ENCODE data around the gene MIDN.

The MIDN gene

DNA sequence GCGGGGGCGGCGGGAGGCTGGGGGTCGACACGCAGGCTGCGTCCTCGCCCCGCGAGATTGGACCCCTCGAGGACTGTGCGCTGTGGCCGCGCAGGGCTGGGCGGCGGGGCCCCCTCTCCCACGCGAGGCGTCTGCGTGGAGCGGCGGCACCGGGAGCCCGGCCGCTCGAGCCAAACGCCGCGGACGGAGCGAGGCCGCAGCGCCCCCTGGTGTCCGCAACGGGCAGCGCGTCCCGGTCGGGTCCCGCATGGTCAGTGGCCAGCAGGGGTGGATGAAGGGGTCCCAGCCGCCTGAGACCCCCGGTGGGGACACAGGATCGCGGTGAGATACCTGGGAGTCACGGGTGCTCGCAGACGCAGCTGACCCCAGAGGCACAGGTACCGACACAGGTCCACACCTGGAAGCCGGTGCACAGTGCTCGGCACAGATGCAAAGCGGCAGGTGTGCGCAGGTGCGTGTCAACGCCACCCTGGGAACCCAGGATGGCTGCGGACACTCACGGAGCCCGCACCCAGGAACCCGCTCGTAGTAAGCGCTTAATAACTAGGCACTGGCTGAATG lies 18.6 kb downstream of the MIDN start:
- H3K4me3 ChIP-seq (ENCODE audit: low read depth, low read length): peak overlapping the region; percentile 56
- DNase-seq (ENCODE audit: low read depth): no peak

DNA sequence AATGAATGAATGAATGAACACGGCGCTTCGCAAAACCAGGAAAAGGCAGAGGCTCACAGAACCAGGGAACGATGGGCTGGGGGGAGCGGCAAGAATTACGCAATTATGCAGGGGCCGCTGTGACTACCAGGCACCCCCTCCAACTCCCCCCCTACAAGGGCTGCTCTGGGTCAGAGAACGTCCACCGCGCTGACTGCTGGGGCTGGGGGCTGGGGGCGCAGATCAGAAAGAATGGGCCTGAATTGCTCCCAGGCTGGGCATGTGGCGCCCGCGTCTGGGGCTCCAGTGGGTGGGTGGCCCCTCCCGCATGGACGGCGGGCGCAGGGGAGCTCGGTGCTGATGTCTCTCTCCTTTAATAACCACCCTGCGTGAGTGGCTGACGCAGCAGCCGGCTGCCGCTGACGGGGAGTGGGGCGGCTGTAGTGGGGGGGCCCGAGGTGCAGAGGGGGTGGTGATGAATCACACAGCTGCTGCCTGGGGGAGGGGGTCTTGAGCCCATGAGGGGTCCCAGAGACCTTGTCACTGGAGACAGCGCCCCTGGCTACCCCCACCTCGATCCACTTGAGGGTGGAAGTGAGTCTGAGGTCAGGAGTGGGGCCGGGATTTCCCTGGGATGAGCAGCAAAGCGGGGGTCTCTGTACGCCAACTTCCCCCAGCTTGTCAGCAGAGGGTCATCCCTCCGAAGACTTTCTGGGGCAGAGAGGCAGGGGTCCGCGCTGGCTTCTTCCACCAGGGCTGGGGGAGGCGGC lies 19.3 kb downstream of the MIDN start:
- H3K4me3 ChIP-seq (ENCODE audit: low read depth, low read length): peak overlapping the region; percentile 56
- no peak for DNase-seq (ENCODE audit: low read depth)

DNA sequence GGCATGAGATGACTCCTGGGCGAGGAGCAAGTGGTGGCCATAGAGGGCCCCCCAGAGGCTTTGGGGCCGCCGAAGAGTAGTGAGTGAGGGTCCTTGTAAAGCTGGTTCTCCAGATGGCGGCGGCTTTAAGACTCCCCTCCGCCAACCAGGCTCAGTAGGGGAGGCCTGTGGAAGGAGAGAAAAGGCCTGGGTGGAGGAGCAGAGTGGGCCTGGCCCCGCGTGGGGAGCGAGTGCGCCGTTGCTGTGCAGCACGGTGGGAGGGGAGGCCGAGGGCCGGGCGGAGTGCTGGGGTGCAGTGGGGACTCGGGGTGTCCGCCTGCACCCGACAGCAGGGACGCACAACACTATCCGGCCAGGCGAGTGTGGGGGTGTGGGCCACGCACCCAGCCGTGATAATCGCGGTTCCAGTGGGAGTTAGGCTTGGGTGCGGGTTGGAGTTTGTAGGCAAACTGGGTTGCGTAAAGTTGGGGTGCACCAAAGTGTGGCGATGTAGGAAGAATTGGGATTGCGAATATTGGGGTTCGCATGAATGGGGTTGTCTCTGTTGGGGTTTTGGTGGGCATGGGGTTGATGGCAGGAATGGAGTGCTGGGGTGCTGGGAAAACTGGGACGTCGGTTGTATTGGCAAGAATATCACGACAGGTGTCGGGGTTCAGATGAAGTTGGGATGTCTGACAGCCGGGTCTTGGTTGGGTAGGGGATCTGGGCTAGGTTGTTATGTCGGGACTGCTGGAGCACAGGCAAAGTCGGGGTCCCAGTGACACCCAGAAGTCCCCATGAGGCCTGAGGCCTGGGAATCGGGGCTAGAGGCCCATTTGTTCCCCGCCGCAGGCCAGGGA lies 20.1 kb downstream of the MIDN start:
- no peak overlapping the region for H3K4me3 ChIP-seq (ENCODE audit: low read depth, low read length)
- DNase-seq (ENCODE audit: low read depth): no peak

DNA sequence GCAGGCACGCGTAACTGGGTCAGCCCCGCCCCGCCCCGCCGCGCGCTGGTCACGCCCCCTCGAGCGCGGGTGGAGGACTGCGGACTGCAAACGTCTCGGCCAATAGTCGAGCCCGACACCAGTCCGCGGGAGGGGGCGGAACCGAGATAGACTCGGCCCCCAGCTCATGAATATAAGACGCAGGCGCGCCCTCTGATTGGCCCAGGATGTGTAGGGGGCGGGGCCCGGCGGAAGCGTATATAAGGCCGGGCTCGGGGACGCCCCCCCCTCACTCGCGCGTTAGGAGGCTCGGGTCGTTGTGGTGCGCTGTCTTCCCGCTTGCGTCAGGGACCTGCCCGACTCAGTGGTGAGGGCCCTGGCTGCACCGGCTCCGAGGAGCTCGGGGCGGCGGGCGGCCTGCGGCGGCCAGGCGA lies 20.7 kb downstream of the MIDN start, which contains the start of gene CIRBP:
Gene CIRBP (plus strand): TSS at position 268 of the 413 bp plus-strand sequence. CDS start 1,602 bp downstream, outside the sequence.
- H3K4me3 ChIP-seq (ENCODE audit: low read depth, low read length): peak within 1 kb of the TSS; percentile 69
- peak; percentile 95 for DNase-seq (ENCODE audit: low read depth)

DNA sequence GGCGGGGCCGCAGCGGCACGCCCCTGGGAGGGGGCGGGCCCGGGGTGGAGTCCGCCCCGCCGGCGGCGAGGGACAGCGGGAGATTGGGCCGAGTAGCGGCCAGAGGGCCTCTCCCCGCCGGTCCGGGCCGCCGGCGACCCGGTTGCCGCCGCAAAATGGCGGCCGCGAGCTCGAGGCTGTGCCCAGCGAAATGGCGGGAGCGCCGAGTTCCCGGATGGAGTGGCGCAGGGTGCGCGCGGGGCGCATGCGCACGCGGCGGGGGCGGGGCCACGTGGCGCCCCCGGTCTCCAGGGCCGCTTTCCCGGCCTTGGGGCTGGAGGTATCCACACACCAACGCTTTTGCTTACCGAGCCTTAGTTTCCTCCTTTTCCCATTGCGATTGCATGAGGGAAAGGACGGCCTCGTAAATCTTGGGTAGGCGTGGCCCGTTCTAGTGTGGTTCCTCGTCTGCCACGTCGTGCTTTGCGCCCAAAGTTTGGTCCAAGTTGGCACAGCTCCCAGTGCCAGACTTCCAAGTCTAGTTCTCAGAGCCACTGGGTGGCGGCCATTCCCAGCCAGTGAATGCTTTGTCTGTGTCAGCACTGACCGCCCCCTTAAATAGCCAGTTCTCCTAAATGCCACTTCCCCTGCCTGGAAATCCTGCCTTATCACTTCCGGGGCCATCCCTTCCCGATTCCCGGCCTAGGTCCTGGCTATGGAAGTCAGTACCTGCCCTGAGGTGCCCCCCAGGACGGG lies 21.3 kb downstream of the MIDN start:
- H3K4me3 ChIP-seq (ENCODE audit: low read depth, low read length): peak overlapping the region; percentile 69
- DNase-seq (ENCODE audit: low read depth): peak; percentile 67

DNA sequence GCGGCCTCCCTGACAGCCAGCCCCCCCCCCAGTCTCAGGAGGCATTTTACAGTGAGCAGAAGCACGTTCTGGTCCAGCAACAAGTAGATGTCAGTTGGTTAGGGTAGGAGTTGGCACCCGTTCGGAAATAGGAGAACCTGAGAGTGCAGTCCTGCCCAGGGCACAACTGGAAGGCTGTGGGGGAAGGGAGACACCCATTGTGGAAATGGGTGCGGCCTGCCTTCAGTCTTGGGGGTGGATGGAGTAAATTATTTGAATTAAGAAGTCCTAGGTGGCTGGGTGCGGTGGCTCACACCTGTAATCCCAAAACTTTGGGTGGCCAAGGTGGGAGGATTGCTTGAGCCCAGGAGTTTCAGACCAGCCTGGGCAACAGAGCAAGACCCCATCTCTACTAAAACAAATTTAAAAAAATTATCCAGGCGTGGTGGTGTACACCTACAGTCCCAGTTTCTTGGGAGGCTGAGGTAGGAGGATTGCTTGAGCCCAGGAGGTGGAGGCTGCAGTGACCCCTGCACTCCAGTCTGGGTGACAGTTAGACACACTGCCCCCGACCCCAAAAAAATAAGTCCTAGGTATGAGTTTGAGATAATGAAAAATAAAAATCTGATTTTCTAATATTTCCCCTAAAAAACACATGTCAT lies 21.9 kb downstream of the MIDN start:
- DNase-seq (ENCODE audit: low read depth): no peak
- H3K4me3 ChIP-seq (ENCODE audit: low read depth, low read length): peak overlapping the region; percentile 69

DNA sequence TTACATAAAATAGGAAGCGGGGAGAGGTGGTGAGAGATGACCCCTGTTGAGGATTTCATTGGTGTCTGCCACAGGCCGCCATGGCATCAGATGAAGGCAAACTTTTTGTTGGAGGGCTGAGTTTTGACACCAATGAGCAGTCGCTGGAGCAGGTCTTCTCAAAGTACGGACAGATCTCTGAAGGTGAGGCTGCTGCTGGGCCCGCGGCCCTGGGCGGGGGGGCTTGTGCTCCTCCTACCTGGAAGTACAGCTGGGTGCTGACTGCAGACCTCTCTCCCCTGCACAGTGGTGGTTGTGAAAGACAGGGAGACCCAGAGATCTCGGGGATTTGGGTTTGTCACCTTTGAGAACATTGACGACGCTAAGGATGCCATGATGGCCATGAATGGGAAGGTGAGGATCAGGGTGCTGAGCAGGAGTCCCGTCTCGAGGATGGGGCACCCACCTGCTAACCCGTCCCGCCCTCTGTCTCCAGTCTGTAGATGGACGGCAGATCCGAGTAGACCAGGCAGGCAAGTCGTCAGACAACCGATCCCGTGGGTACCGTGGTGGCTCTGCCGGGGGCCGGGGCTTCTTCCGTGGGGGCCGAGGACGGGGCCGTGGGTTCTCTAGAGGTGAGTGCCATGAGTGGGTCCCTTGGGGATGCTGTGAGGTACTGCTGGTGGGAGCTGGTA lies 22.6 kb downstream of the MIDN start:
- no peak for DNase-seq (ENCODE audit: low read depth)
- H3K4me3 ChIP-seq (ENCODE audit: low read depth, low read length): peak overlapping the region; percentile 69

DNA sequence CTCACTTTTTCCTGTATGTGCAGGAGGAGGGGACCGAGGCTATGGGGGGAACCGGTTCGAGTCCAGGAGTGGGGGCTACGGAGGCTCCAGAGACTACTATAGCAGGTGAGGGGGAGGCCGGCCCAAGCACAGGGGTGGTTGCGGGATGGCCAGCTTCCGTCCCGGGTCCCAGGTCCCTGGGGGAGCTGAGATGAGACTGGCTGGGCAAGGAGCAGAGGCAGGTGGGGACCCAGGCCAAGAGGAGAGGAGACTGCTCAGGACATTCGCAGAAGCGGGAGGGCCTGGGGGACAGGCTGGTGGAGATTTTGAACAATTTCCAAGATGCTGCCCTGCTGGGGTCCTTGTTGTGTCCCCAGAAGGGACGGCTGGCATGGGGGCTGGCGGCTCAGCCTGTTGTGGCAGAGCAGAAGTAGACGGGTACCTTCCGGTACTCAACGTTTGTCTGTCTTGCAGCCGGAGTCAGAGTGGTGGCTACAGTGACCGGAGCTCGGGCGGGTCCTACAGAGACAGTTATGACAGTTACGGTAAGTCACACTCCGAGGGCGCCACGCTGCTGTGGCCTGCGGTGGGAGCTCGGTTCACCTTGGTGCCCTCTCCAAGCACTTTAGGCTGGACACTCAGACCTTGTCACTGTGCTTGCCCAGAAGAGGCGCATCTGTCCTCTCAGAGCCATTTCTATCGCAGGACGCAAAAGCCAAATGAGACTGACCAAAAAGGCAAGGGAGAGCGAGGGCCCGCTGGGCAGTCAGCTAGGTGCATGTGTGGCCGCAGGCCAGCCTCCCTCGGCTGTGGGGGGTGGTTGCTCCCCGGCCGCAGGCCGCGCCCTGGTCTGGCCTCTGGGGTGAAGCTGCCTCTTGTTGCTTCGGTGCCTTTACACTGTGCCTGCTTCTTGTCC lies 23.4 kb downstream of the MIDN start:
- no peak for DNase-seq (ENCODE audit: low read depth)
- no peak overlapping the region for H3K4me3 ChIP-seq (ENCODE audit: low read depth, low read length)

DNA sequence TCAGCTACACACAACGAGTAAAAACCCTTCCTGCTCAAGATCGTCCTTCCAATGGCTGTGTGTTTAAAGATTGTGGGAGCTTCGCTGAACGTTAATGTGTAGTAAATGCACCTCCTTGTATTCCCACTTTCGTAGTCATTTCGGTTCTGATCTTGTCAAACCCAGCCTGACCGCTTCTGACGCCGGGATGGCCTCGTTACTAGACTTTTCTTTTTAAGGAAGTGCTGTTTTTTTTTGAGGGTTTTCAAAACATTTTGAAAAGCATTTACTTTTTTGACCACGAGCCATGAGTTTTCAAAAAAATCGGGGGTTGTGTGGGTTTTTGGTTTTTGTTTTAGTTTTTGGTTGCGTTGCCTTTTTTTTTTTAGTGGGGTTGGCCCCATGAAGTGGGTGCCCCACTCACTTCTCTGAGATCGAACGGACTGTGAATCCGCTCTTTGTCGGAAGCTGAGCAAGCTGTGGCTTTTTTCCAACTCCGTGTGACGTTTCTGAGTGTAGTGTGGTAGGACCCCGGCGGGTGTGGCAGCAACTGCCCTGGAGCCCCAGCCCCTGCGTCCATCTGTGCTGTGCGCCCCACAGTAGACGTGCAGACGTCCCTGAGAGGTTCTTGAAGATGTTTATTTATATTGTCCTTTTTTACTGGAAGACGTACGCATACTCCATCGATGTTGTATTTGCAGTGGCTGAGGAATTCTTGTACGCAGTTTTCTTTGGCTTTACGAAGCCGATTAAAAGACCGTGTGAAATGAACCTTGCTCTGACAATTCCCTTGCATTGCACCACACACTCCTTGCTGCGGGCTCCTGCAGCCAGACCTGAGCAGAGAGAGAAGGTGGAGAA lies 24.3 kb downstream of the MIDN start:
- DNase-seq (ENCODE audit: low read depth): no peak
- H3K4me3 ChIP-seq (ENCODE audit: low read depth, low read length): no peak overlapping the region

DNA sequence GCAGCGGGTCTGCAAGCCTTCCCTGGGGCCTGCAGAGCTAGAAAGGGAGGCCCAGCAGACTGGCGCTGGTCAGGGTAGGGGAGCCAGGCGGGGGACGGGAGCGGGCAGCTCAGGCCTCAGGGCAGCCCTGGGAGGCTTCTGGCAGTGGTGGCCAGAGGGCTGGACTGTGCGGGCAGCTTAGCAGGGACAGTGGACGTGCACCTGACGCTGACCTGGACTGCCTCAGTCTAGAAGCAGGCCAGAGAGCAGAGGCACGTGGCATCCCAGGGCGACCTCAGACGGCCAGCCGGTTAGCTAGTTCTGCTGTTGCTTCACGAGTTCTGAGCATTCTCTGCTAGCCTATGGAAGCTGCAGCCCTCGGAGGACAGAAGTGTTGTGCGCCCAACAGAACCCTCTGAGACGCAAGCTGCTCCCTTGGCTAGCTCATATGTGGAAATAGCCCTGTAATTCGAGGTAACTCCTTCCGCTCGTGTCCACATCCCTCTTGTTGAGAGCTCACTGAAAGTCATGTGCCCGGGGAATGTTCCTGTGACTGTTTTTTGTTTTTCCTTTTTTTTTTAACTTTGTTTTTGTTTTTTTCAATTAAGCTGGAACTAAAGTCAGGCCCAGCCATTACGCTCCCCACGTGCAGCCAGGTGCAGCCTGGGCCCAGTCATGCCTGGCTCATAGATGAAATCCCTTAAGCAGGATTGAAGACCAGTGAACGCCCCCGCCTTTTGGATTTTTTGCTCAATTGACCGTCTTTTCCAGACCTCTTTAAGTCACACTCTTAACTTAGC lies 25.1 kb downstream of the MIDN start:
- no peak overlapping the region for H3K4me3 ChIP-seq (ENCODE audit: low read depth, low read length)

DNA sequence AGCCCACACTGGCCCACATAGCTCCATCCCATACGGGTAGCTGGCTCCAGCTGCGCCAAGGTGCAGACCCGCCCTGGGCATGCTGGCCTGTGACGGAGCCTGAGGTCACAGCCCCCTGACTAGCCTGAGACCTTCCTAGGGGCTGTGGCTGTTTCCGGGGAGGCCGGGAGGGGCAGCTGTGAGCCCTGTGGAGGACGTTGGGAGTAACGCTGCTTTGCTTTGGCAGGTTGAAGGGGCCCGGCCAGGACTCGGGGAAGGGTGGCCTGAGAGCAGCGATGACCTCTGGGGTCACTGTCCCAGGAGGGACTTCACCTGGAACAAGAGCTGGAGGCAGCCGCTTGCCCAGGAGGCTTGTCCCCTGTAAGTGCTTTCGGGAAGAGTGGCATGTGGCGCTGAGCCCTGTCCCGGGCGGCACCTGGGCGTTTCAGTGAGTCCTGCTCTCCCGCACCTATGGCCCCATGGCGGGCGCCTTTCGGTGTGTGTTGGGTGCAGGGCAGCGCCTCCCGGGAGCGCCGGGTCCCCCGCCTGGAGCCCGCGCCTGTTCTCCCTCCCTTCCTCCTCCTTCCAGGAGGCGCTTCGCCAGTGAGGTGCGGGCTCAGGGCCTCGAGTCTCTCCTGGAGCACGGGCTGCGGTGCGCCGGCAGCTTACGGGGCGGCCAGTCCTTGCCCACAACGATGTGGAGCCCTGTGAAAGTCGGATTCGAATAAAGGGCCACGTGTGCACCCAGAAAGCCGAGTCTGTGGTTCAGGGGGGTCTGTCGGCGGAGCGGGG lies 25.9 kb downstream of the MIDN start:
- peak overlapping the region; percentile 75 for H3K4me3 ChIP-seq (ENCODE audit: low read depth, low read length)
- DNase-seq (ENCODE audit: low read depth): no peak

More for the DNA sequence above, 25.1 kb downstream of the MIDN start:
- DNase-seq (ENCODE audit: low read depth): no peak

DNA sequence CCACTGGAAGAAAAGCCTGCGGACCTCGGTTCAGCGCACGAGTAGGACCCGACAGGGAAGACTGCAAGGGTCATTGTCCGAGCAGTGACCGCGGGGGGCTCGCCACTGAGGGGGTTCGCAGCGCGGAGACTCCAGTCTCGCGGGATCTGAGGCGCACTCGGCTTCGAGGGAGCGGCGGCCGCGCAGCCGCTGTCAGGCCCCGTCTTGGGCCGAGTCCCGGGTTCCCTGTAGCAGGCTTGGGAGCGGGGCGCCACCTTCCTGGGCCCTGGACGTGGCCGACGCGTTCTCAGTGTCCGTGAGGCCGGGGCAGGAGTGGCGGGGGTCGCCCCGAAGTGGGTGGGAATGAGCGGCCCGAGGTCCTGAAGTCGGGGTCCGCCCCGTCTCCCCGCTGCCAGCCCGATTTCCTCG lies 26.5 kb downstream of the MIDN start:
- DNase-seq (ENCODE audit: low read depth): no peak
- peak overlapping the region; percentile 75 for H3K4me3 ChIP-seq (ENCODE audit: low read depth, low read length)

DNA sequence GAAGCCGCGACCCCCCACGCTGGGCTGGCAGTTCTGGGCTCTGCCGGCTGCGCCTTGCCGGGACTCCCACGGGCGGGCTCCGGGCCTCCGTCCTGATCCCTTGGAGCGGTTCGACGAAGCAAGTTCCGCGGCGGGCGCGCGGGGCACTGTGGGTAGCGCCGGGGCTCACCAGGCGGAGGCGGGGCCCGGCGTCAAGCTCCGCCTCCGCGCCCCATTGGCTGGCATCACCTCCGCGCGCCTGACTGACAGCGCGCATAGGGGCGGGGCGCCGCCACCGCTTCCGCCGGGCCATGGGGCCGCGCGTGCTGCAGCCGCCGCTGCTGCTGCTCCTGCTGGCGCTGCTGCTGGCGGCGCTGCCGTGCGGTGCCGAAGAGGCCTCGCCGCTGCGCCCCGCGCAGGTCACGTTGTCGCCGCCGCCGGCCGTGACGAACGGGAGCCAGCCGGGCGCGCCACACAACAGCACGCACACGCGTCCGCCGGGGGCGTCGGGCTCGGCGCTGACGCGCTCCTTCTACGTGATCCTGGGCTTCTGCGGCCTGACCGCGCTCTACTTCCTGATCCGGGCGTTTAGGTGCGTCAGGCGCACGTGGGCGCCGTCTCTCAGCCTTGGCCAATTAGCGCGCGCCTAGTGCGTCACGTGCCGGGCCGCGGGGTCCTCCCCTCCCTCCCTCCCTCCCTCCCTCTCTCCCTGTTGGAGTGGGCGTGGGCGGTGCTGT lies 27.0 kb downstream of the MIDN start, which contains the start of gene FAM174C:
Gene FAM174C (plus strand): TSS at position 271 of the 716 bp plus-strand sequence. CDS start 20 bp downstream, at position 291.
- DNase-seq (ENCODE audit: low read depth): peak; percentile 92
- peak within 1 kb of the TSS; percentile 75 for H3K4me3 ChIP-seq (ENCODE audit: low read depth, low read length)

DNA sequence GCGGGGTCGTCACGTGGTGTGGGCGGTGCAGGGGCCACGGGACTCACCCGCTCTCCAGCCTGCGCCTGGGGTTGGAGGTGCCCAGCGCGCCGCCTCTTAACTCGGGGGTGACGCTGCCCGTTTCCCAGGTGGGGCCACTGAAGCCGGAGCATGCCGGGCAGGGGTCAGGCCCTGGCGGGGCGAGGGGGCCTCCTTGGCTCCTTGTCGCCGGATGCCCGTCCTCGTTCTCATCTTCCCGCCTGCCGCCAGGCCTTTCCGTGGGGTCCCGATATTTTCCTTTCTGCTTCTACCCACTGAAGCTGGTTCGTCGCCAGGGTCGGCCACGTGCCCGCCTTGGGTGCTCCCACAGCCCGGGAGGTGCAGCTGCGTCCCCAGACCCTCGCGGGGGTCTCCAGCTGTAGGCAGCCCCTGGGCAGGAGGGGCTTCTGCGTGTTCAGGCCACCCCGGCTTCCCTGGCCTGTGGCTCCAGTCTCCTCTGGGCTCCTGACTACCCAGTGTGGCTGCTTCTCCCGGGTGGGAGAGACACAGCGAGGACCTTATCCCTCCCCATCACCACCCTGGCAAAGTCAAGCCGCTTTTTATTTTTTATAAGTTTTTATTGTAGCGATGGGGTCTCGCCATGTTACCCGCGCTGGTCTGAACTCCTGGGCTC lies 27.7 kb downstream of the MIDN start:
- no peak for DNase-seq (ENCODE audit: low read depth)
- H3K4me3 ChIP-seq (ENCODE audit: low read depth, low read length): peak overlapping the region; percentile 75

All from skeletal muscle cell (primary cell).